Renal cortex interstitium (tissue), 15 donors: ENCODE measurements around the gene NPIPA5. TPM values are rescaled to one million over a fixed set of nuclear protein-coding genes. Genes with fewer than 3 reads are reported as not detected.
"Not testable (repeated sequence)": the region's sequence is repeated elsewhere in the genome, so short reads cannot be mapped to it uniquely, and the experiment has no call there.

ENCODE experiments used
- DNase-seq, 11 donors: peaks; one replicate each; pipeline ENCODE4 v3.0.0-alpha.2; 2013; ENCODE audit warnings: low read depth in 9 of 11, low spot score in 4 of 11; ENCODE audit errors: extremely low read depth in 1 of 11
- long read RNA-seq, 16 experiments: transcript quantifications; one replicate each; lab custom pipeline, GENCODE V29; 2026
- polyA plus RNA-seq, 3 donors: library from polyadenylated mRNA; unstranded; fragments of 120-200 nt; gene quantifications; one replicate each; pipeline ENCODE4 v1.2.1, GENCODE V29; 2013; ENCODE audit not compliant: insufficient read length in 3 of 3

Gene NPIPA5
- polyA plus RNA-seq, result 10 to 100 TPM in 1 of 3 donors, 1 to 10 TPM in 1, under 1 TPM in 1; 0.48 to 22.0 (median 2.2) TPM
- long read RNA-seq, donor 1, result 0 reads
- long read RNA-seq, donor 2, result 0 reads
- long read RNA-seq, donor 3, result 0 reads
- long read RNA-seq, donor 4, result 0 reads
- long read RNA-seq, donor 5, result 0 reads
- long read RNA-seq, donor 6, result 0 reads
- long read RNA-seq, donor 7, result 0 reads
- long read RNA-seq, donor 8, result 0 reads
- long read RNA-seq, donor 9, result 0 reads
- long read RNA-seq, donor 10, result 0 reads
- long read RNA-seq, donor 11, result 0 reads
- long read RNA-seq, donor 12, result 0 reads
- long read RNA-seq, donor 13, result 0 reads
- long read RNA-seq, donor 14, result 0 reads
- long read RNA-seq, donor 15, result 0 reads
- long read RNA-seq, donor 16, result 0 reads

GRCh38 chr16:15378194-15378593, at the start of gene NPIPA5:
NPIPA5 (minus strand) TSS chr16:15378294; CDS start chr16:15378294, 0 bp downstream.
- DNase-seq, result not testable (repeated sequence)

- DNase-seq, result peak in 10 of 11 donors; percentile 33 to 70 (median 52)
These were observed 49.6 kb upstream of the NPIPA5 start for GRCh38 chr16:15427648-15428239.

- no peak for DNase-seq
These were observed 48.7 kb upstream of the NPIPA5 start for GRCh38 chr16:15426796-15427195.

GRCh38 chr16:15425861-15426260, 47.8 kb upstream of the NPIPA5 start:
- DNase-seq, result no peak

GRCh38 chr16:15422222-15422621, 44.1 kb upstream of the NPIPA5 start:
- DNase-seq, result no peak

- not testable (repeated sequence) for DNase-seq
These were observed 43.6 kb upstream of the NPIPA5 start for GRCh38 chr16:15421696-15422095.

- no peak for DNase-seq
These were observed 40.1 kb upstream of the NPIPA5 start for GRCh38 chr16:15418206-15418605.

- no peak for DNase-seq
These were observed 39.1 kb upstream of the NPIPA5 start for GRCh38 chr16:15417197-15417596.

GRCh38 chr16:15415511-15415985, 37.5 kb upstream of the NPIPA5 start:
- no peak for DNase-seq

- DNase-seq, result not testable (repeated sequence)
These were observed 31.4 kb upstream of the NPIPA5 start for GRCh38 chr16:15409476-15409875.

GRCh38 chr16:15407756-15408155, 29.7 kb upstream of the NPIPA5 start:
- not testable (repeated sequence) for DNase-seq

GRCh38 chr16:15404792-15405191, 26.7 kb upstream of the NPIPA5 start:
- no peak for DNase-seq

- DNase-seq, result not testable (repeated sequence)
These were observed 26.0 kb upstream of the NPIPA5 start for GRCh38 chr16:15404091-15404490.

- DNase-seq, result no peak
These were observed 25.4 kb upstream of the NPIPA5 start for GRCh38 chr16:15403392-15403995.

- no peak for DNase-seq
These were observed 23.9 kb upstream of the NPIPA5 start for GRCh38 chr16:15401972-15402371.

GRCh38 chr16:15400314-15400713, 22.2 kb upstream of the NPIPA5 start:
- DNase-seq, result not testable (repeated sequence)

- DNase-seq, result no peak
These were observed 21.2 kb upstream of the NPIPA5 start for GRCh38 chr16:15399317-15399716.

GRCh38 chr16:15398618-15399316, 20.7 kb upstream of the NPIPA5 start:
- peak in 7 of 11 donors; percentile 6 to 51 (median 27) for DNase-seq

- DNase-seq, result no peak
These were observed 19.0 kb upstream of the NPIPA5 start for GRCh38 chr16:15396948-15397594.
